Lung (tissue), 12 donors: Measurements from ENCODE around the gene AIFM3. TPM values are rescaled to one million over a fixed set of nuclear protein-coding genes. Genes with fewer than 3 reads are reported as not detected.

Experiments
- ATAC-seq: fragments of 200-7000 bp; cut with Tn5 transposase; one replicate; pipeline ENCODE4 v1.9.1; 2020; ENCODE audit warnings: moderate number of reproducible peaks; ENCODE audit not compliant: insufficient read depth, low FRiP score
- DNase-seq, 3 donors: peaks; one replicate each; pipeline ENCODE4 v3.0.0-alpha.2; 2013 to 2017
- H3K27ac ChIP-seq, 2 donors: one replicate each; pipeline ENCODE4 v1.5.1; 2013; ENCODE audit warnings: mild to moderate bottlenecking in 2 of 2, moderate library complexity in 2 of 2, control low read depth in 1 of 2, inconsistent platforms in 1 of 2, low read depth in 1 of 2, low read length in 1 of 2
- H3K27me3 ChIP-seq, 3 donors: one replicate each; pipeline ENCODE4 v1.5.1; 2013; ENCODE audit warnings: low read length in 2 of 3; ENCODE audit not compliant: control insufficient read depth in 3 of 3, insufficient read depth in 3 of 3
- H3K36me3 ChIP-seq, 4 donors: one replicate each; pipeline ENCODE4 v1.5.1; 2013; ENCODE audit warnings: low read length in 4 of 4, mild to moderate bottlenecking in 1 of 4, moderate library complexity in 1 of 4; ENCODE audit not compliant: control insufficient read depth in 4 of 4, insufficient read depth in 4 of 4
- H3K4me1 ChIP-seq, 5 donors: one replicate each; pipeline ENCODE4 v1.5.1; 2013; ENCODE audit warnings: low read length in 5 of 5, mild to moderate bottlenecking in 2 of 5, moderate library complexity in 1 of 5; ENCODE audit not compliant: control insufficient read depth in 5 of 5, insufficient read depth in 5 of 5
- H3K4me3 ChIP-seq: one replicate; pipeline ENCODE4 v1.5.1; 2013; ENCODE audit warnings: mild to moderate bottlenecking, control low read depth, moderate library complexity
- H3K9ac ChIP-seq, 2 donors: one replicate each; pipeline ENCODE4 v1.5.1; 2013; ENCODE audit warnings: low read length in 2 of 2, control low read depth in 1 of 2; ENCODE audit not compliant: insufficient read depth in 1 of 2
- H3K9me3 ChIP-seq, 4 donors: one replicate each; pipeline ENCODE4 v1.5.1; 2013; ENCODE audit warnings: low read length in 3 of 4, mild to moderate bottlenecking in 1 of 4, moderate library complexity in 1 of 4; ENCODE audit not compliant: control insufficient read depth in 4 of 4, insufficient read depth in 3 of 4
- CTCF ChIP-seq: IDR thresholded peaks from 2 replicates; pipeline ENCODE4 v1.5.1; 2012; ENCODE audit warnings: mild to moderate bottlenecking; ENCODE audit errors: control extremely low read depth, extremely low read depth
- WGBS, 2 donors: extraction: QIAGEN DNeasy Blood & Tissue Kit; methylation state at CpG; one replicate each; pipeline ENCODE4 v1.1.7; 2013; 5-methylcytosine and 5-hydroxymethylcytosine counted together
- polyA plus RNA-seq, 2 donors: library from polyadenylated mRNA; stranded (reverse); fragments of 200-250 nt; gene quantifications; one replicate each; pipeline ENCODE4 v1.2.1, GENCODE V29; 2013
- total RNA-seq, 2 donors: library from RNA; depleted of rRNA in 1 of 2; stranded (reverse); fragments of >200 nt in 1 of 2; gene quantifications; one replicate each; pipeline ENCODE4 v1.2.1, GENCODE V29; 2014 to 2021
- donor health status: control.
- donor health status: control.
- donor health status: Bipolar disorder and iron deficiency.
- donor health status: healthy.
- donor health status: DM: yes; HTN: yes; CAD: no.

The AIFM3 gene
- total and polyA plus RNA-seq, 4 donors: 0.48 to 7.5 (median 4.8) TPM

GRCh38 chr22:20988573-20989322 lies 21.7 kb downstream of the AIFM3 start:
- WGBS, 2 donors: 92 to 96% methylated on average over 16 of the region's 16 CpGs
- no peaks in the 10 kb centered on the region for H3K4me1 ChIP-seq
- no peak for ATAC-seq
- no peaks in the 10 kb centered on the region for H3K27me3 ChIP-seq
- H3K4me3 ChIP-seq: no peak overlapping the region
- H3K9ac ChIP-seq: no peak overlapping the region
- no peaks in the 10 kb centered on the region for H3K9me3 ChIP-seq
- peaks cover 8 to 50% (median 11%) of the 10 kb centered on the region in 4 donors for H3K36me3 ChIP-seq
- no peak for TF ChIP-seq CTCF
- DNase-seq: no peak
- no peak overlapping the region for H3K27ac ChIP-seq

- no peak for DNase-seq
- 48 to 67% methylated on average over 14 to 17 of the region's 17 CpGs for WGBS, 2 donors
- Histone ChIP-seq H3K4me3 (no peak overlapping the region), H3K9me3 (no peaks in the 10 kb centered on the region), H3K27ac (no peak overlapping the region), H3K9ac (no peak overlapping the region), H3K27me3 (no peaks in the 10 kb centered on the region), H3K4me1 (no peaks in the 10 kb centered on the region), H3K36me3 (peaks cover 8 to 55% (median 12%) of the 10 kb centered on the region in 4 donors)
- no peak for ATAC-seq
- TF ChIP-seq CTCF: no peak
Measured at GRCh38 chr22:20989323-20990138, 22.5 kb downstream of the AIFM3 start.

- no peak overlapping the region for H3K4me3 ChIP-seq
- no peak for ATAC-seq
- H3K27ac ChIP-seq: no peak overlapping the region
- no peak overlapping the region for H3K9ac ChIP-seq
- 85 to 86% methylated on average over 21 of the region's 21 CpGs for WGBS, 2 donors
- no peak for TF ChIP-seq CTCF
- DNase-seq: no peak
- H3K27me3 ChIP-seq: no peaks in the 10 kb centered on the region
- peaks cover 8 to 63% (median 12%) of the 10 kb centered on the region in 4 donors for H3K36me3 ChIP-seq
- no peaks in the 10 kb centered on the region for H3K9me3 ChIP-seq
- no peaks in the 10 kb centered on the region for H3K4me1 ChIP-seq
Measured at GRCh38 chr22:20990184-20991180, 23.4 kb downstream of the AIFM3 start.
